Measurements from ENCODE around the gene ROR1. TPM values are rescaled to one million over a fixed set of nuclear protein-coding genes. Genes with fewer than 3 reads are reported as not detected.

ROR1 gene
- total and polyA plus RNA-seq, 10 of the 15 experiments (the other 5 are each of a cell fraction or from before 2014, with no cell fraction given): 0.02 to 0.08 (median 0.05) TPM; not detected in 6

DNA sequence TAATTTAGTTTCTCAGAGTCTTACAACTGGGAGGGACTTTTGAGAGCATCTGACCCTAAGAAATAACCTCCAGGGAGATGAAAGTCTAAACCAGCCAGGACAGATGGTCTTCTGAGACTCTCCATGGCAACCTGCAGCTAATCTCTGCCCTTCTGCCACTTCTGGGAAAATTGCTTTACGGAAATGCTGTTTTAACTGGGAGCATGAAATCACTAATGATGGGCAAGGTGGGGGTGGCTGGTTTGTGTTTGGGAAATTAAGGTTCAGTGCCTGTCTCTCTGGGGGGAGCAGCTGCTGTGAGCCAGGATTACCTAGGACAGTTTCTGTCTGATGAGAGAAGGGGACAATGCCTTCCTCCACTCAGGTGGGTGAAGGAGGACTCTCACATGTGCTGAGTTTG is 33.2 kb downstream of the ROR1 start:
- CTCF ChIA-PET: no interaction called here
- POLR2A ChIA-PET: no interaction called here
- TF ChIP-seq ZNF207 (IDR thresholded peaks at IDR 0.05; ENCODE audit: borderline replicate concordance) (no peak), PML (IDR thresholded peaks at IDR 0.05; ENCODE audit: low read length) (no peak), ESRRA (IDR thresholded peaks at IDR 0.05; ENCODE audit: low read length) (no peak), STAT1 (conservative IDR thresholded peaks at IDR 0.05) (no peak), SRF (IDR thresholded peaks at IDR 0.05; ENCODE audit: low read depth in 2 of 2, low read length in 2 of 2) (no peak), MEF2A (IDR thresholded peaks at IDR 0.05; ENCODE audit: insufficient read depth, low read depth, low read length) (no peak), RELA (IDR thresholded peaks at IDR 0.05; ENCODE audit: borderline replicate concordance, partially characterized antibody) (no peak), MEF2B (IDR thresholded peaks at IDR 0.05; ENCODE audit: partially characterized antibody, poor library complexity, severe bottlenecking) (no peak)
- TF ChIP-seq, protein P1, sequence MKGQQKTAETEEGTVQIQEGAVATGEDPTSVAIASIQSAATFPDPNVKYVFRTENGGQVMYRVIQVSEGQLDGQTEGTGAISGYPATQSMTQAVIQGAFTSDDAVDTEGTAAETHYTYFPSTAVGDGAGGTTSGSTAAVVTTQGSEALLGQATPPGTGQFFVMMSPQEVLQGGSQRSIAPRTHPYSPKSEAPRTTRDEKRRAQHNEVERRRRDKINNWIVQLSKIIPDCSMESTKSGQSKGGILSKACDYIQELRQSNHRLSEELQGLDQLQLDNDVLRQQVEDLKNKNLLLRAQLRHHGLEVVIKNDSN (IDR thresholded peaks at IDR 0.05; ENCODE audit: borderline replicate concordance, extremely low read length, insufficient read depth, low read depth, low read length): no peak
- TF ChIP-seq, protein P2, sequence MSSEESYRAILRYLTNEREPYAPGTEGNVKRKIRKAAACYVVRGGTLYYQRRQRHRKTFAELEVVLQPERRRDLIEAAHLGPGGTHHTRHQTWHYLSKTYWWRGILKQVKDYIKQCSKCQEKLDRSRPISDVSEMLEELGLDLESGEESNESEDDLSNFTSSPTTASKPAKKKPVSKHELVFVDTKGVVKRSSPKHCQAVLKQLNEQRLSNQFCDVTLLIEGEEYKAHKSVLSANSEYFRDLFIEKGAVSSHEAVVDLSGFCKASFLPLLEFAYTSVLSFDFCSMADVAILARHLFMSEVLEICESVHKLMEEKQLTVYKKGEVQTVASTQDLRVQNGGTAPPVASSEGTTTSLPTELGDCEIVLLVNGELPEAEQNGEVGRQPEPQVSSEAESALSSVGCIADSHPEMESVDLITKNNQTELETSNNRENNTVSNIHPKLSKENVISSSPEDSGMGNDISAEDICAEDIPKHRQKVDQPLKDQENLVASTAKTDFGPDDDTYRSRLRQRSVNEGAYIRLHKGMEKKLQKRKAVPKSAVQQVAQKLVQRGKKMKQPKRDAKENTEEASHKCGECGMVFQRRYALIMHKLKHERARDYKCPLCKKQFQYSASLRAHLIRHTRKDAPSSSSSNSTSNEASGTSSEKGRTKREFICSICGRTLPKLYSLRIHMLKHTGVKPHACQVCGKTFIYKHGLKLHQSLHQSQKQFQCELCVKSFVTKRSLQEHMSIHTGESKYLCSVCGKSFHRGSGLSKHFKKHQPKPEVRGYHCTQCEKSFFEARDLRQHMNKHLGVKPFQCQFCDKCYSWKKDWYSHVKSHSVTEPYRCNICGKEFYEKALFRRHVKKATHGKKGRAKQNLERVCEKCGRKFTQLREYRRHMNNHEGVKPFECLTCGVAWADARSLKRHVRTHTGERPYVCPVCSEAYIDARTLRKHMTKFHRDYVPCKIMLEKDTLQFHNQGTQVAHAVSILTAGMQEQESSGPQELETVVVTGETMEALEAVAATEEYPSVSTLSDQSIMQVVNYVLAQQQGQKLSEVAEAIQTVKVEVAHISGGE (CRISPR knock-in tag; IDR thresholded peaks at IDR 0.05): no peak
- TF ChIP-seq, protein P3, sequence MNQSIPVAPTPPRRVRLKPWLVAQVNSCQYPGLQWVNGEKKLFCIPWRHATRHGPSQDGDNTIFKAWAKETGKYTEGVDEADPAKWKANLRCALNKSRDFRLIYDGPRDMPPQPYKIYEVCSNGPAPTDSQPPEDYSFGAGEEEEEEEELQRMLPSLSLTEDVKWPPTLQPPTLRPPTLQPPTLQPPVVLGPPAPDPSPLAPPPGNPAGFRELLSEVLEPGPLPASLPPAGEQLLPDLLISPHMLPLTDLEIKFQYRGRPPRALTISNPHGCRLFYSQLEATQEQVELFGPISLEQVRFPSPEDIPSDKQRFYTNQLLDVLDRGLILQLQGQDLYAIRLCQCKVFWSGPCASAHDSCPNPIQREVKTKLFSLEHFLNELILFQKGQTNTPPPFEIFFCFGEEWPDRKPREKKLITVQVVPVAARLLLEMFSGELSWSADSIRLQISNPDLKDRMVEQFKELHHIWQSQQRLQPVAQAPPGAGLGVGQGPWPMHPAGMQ (IDR thresholded peaks at IDR 0.05; ENCODE audit: borderline replicate concordance): no peak
- Histone ChIP-seq H3K79me2 (ENCODE audit: control insufficient read depth, insufficient read depth, low read length) (no peaks in the 10 kb centered on the region), H3K27ac (ENCODE audit: control insufficient read depth, insufficient read depth) (no peak overlapping the region), H4K20me1 (ENCODE audit: control insufficient read depth, insufficient read depth) (no peaks in the 10 kb centered on the region), H3K4me1 (ENCODE audit: control insufficient read depth, insufficient read depth, low read length) (no peaks in the 10 kb centered on the region), H3K36me3 (ENCODE audit: control insufficient read depth in 2 of 2, insufficient read depth in 2 of 2, low read length in 1 of 2) (no peaks in the 10 kb centered on the region), H3K4me2 (ENCODE audit: control insufficient read depth, insufficient read depth) (no peak overlapping the region), H3K4me3 (no peak overlapping the region), H3K9me3 (replicated peaks; ENCODE audit: control insufficient read depth, insufficient read depth, low read length) (no peaks in the 10 kb centered on the region), H2AFZ (ENCODE audit: control insufficient read depth, low read depth, low read length) (no peak overlapping the region), H3K9ac (ENCODE audit: control insufficient read depth, insufficient read depth, low read length) (no peak overlapping the region), H3K27me3 (replicated peaks in 1 of 2; ENCODE audit: control insufficient read depth in 2 of 2, insufficient read depth in 2 of 2, low read length in 1 of 2) (no peaks in the 10 kb centered on the region)
- SMC1A ChIA-PET (ENCODE audit: uncharacterized antibody, unreplicated experiment): interaction anchor here (1.0 kb wide), 1 partner anchor 27 kb away, joined by 3 read pairs; no protein-coding TSS in a partner anchor
- 32% methylated on average over 1 of the region's 1 CpG for WGBS (ENCODE audit: insufficient coverage, insufficient replicate concordance, low lambda C conversion rate, missing lambda C conversion rate)
- DNase-seq (ENCODE audit: low read depth, low spot score): no peak
- intact Hi-C loops (cut with micrococcal nuclease; ENCODE audit: unreplicated experiment): no loop called here
- in situ Hi-C loops (cut with MboI): no loop called here
- RAD21 ChIA-PET (ENCODE audit: unreplicated experiment): no interaction called here
- no peak for ATAC-seq
- no TSS peak for BruUV-seq (replicated peaks)
- FAIRE-seq: no peak
